Activated T-helper 1 cell treated with anti-CD3 and anti-CD28 coated beads, Interleukin-12 subunit alpha, Interleukin-12 subunit beta, Interleukin-2, Interleukin-4 antibody, amounts not matched to agents 30 ng/mL and 10 ng/mL and 1 ng/mL, durations not matched to agents 14 hours and 24 hours and 36 hours (primary cell): ENCODE measurements around the gene NXPH4. TPM values are rescaled to one million over a fixed set of nuclear protein-coding genes. Genes with fewer than 3 reads are reported as not detected.

Experiments used
- DNase-seq: peaks from one replicate; pipeline ENCODE4 v3.0.0; 2021; ENCODE audit warnings: low spot score
- H3K27ac Mint-ChIP-seq: one replicate; pipeline ENCODE4 v1.8.0; 2021; ENCODE audit warnings: mild to moderate bottlenecking, mixed read lengths
- H3K27me3 Mint-ChIP-seq: one replicate; pipeline ENCODE4 v1.8.0; 2022; ENCODE audit warnings: mild to moderate bottlenecking, moderate library complexity, mixed read lengths; ENCODE audit not compliant: insufficient read depth
- H3K36me3 Mint-ChIP-seq: one replicate; pipeline ENCODE4 v1.8.0; 2021; ENCODE audit warnings: low read depth, mixed read lengths
- H3K4me1 Mint-ChIP-seq: one replicate; pipeline ENCODE4 v1.8.0; 2021; ENCODE audit warnings: low read depth, mixed read lengths
- H3K4me3 Mint-ChIP-seq: one replicate; pipeline ENCODE4 v1.8.0; 2021; ENCODE audit warnings: mild to moderate bottlenecking, moderate library complexity, mixed read lengths
- H3K9me3 Mint-ChIP-seq: one replicate; pipeline ENCODE4 v1.8.0; 2021; ENCODE audit warnings: mixed read lengths
- intact Hi-C: fragments of 100-400 bp; cut with micrococcal nuclease; formaldehyde crosslinking; loops from one replicate; pipeline ENCODE4 v1.15.1; 2024
- total RNA-seq: library from RNA; stranded (reverse); gene quantifications from 2 replicates; pipeline ENCODE4 v1.2.3, GENCODE V29; 2022

NXPH4 gene
- 0.36 and 0.49 TPM in 2 replicates for total RNA-seq

- intact Hi-C loops: no loop called here
- Mint-ChIP-seq H3K9me3 (no peaks in the 10 kb centered on the region), H3K4me3 (peak within 1 kb of the TSS; percentile 83), H3K4me1 (peaks cover 37% of the 10 kb centered on the region), H3K36me3 (peaks cover 5% of the 10 kb centered on the region), H3K27me3 (peaks cover 66% of the 10 kb centered on the region), H3K27ac (peak within 1 kb of the TSS; percentile 10)
- DNase-seq: peak; percentile 47
These were observed at the start of gene NXPH4 for GRCh38 chr12:57216014-57216911. Gene NXPH4 (plus strand): TSS chr12:57216794. CDS start chr12:57216970, 176 bp downstream.

GRCh38 chr12:57166971-57167371 lies 49.6 kb upstream of the NXPH4 start:
- Mint-ChIP-seq H3K4me3 (no peak overlapping the region), H3K4me1 (peaks cover 13% of the 10 kb centered on the region), H3K9me3 (no peaks in the 10 kb centered on the region), H3K36me3 (no peaks in the 10 kb centered on the region), H3K27ac (peak overlapping the region; percentile 27), H3K27me3 (peaks cover 5% of the 10 kb centered on the region)
- intact Hi-C loops: no loop called here
- no peak for DNase-seq

- Mint-ChIP-seq H3K4me1 (peaks cover 13% of the 10 kb centered on the region), H3K9me3 (no peaks in the 10 kb centered on the region), H3K4me3 (no peak overlapping the region), H3K36me3 (no peaks in the 10 kb centered on the region), H3K27ac (no peak overlapping the region), H3K27me3 (peaks cover 6% of the 10 kb centered on the region)
- intact Hi-C loops: no loop called here
- no peak for DNase-seq
These were observed 48.5 kb upstream of the NXPH4 start for GRCh38 chr12:57168058-57168457.

- H3K27me3 Mint-ChIP-seq: peaks cover 6% of the 10 kb centered on the region
- intact Hi-C loops: no loop called here
- H3K36me3 Mint-ChIP-seq: no peaks in the 10 kb centered on the region
- H3K4me1 Mint-ChIP-seq: peaks cover 13% of the 10 kb centered on the region
- H3K9me3 Mint-ChIP-seq: no peaks in the 10 kb centered on the region
- no peak overlapping the region for H3K27ac Mint-ChIP-seq
- DNase-seq: no peak
- no peak overlapping the region for H3K4me3 Mint-ChIP-seq
These were observed 47.4 kb upstream of the NXPH4 start for GRCh38 chr12:57169046-57169795.

- no peak for DNase-seq
- Mint-ChIP-seq H3K4me1 (peaks cover 13% of the 10 kb centered on the region), H3K4me3 (no peak overlapping the region), H3K36me3 (no peaks in the 10 kb centered on the region), H3K27ac (no peak overlapping the region), H3K9me3 (no peaks in the 10 kb centered on the region), H3K27me3 (peaks cover 6% of the 10 kb centered on the region)
- intact Hi-C loops: no loop called here
These were observed 46.6 kb upstream of the NXPH4 start for GRCh38 chr12:57169969-57170368.

GRCh38 chr12:57170408-57170807 lies 46.2 kb upstream of the NXPH4 start:
- H3K4me3 Mint-ChIP-seq: no peak overlapping the region
- H3K27ac Mint-ChIP-seq: no peak overlapping the region
- no peaks in the 10 kb centered on the region for H3K9me3 Mint-ChIP-seq
- intact Hi-C loops: no loop called here
- DNase-seq: no peak
- peaks cover 6% of the 10 kb centered on the region for H3K27me3 Mint-ChIP-seq
- no peaks in the 10 kb centered on the region for H3K36me3 Mint-ChIP-seq
- H3K4me1 Mint-ChIP-seq: peaks cover 13% of the 10 kb centered on the region

- no peak for DNase-seq
- H3K36me3 Mint-ChIP-seq: no peaks in the 10 kb centered on the region
- no peaks in the 10 kb centered on the region for H3K9me3 Mint-ChIP-seq
- H3K27ac Mint-ChIP-seq: no peak overlapping the region
- intact Hi-C loops: no loop called here
- peaks cover 13% of the 10 kb centered on the region for H3K4me1 Mint-ChIP-seq
- no peak overlapping the region for H3K4me3 Mint-ChIP-seq
- peaks cover 6% of the 10 kb centered on the region for H3K27me3 Mint-ChIP-seq
These were observed 45.7 kb upstream of the NXPH4 start for GRCh38 chr12:57170927-57171326.

- H3K9me3 Mint-ChIP-seq: no peaks in the 10 kb centered on the region
- intact Hi-C loops: loop anchor here (2.0 kb wide), 1 partner anchor 47 kb away; no protein-coding TSS in a partner anchor
- no peak for DNase-seq
- H3K4me1 Mint-ChIP-seq: peaks cover 9% of the 10 kb centered on the region
- H3K4me3 Mint-ChIP-seq: no peak overlapping the region
- H3K36me3 Mint-ChIP-seq: no peaks in the 10 kb centered on the region
- H3K27ac Mint-ChIP-seq: no peak overlapping the region
- H3K27me3 Mint-ChIP-seq: peaks cover 6% of the 10 kb centered on the region
These were observed 44.9 kb upstream of the NXPH4 start for GRCh38 chr12:57171668-57172067.

- no peaks in the 10 kb centered on the region for H3K36me3 Mint-ChIP-seq
- H3K27ac Mint-ChIP-seq: peak overlapping the region; percentile 26
- no peaks in the 10 kb centered on the region for H3K9me3 Mint-ChIP-seq
- no peak for DNase-seq
- H3K4me1 Mint-ChIP-seq: no peaks in the 10 kb centered on the region
- H3K4me3 Mint-ChIP-seq: no peak overlapping the region
- H3K27me3 Mint-ChIP-seq: peaks cover 6% of the 10 kb centered on the region
- intact Hi-C loops: loop anchor here (2.0 kb wide), 1 partner anchor 48 kb away; no protein-coding TSS in a partner anchor
These were observed 43.5 kb upstream of the NXPH4 start for GRCh38 chr12:57173089-57173488.

- intact Hi-C loops: loop anchor here (2.0 kb wide), 1 partner anchor 49 kb away; no protein-coding TSS in a partner anchor
- Mint-ChIP-seq H3K4me3 (no peak overlapping the region), H3K4me1 (no peaks in the 10 kb centered on the region), H3K27ac (no peak overlapping the region), H3K9me3 (no peaks in the 10 kb centered on the region), H3K27me3 (peaks cover 8% of the 10 kb centered on the region), H3K36me3 (no peaks in the 10 kb centered on the region)
- DNase-seq: no peak
These were observed 42.9 kb upstream of the NXPH4 start for GRCh38 chr12:57173683-57174082.

GRCh38 chr12:57175428-57176138 lies 41.0 kb upstream of the NXPH4 start:
- H3K27me3 Mint-ChIP-seq: peaks cover 4% of the 10 kb centered on the region

GRCh38 chr12:57176139-57176477 lies 40.5 kb upstream of the NXPH4 start:
- H3K27ac Mint-ChIP-seq: no peak overlapping the region
- intact Hi-C loops: no loop called here
- H3K36me3 Mint-ChIP-seq: no peaks in the 10 kb centered on the region
- DNase-seq: no peak
- no peak overlapping the region for H3K4me3 Mint-ChIP-seq
- no peaks in the 10 kb centered on the region for H3K4me1 Mint-ChIP-seq
- H3K27me3 Mint-ChIP-seq: peaks cover 3% of the 10 kb centered on the region
- H3K9me3 Mint-ChIP-seq: no peaks in the 10 kb centered on the region

More at GRCh38 chr12:57175428-57176138, 41.0 kb upstream of the NXPH4 start:
- Mint-ChIP-seq H3K4me1 (no peaks in the 10 kb centered on the region), H3K9me3 (no peaks in the 10 kb centered on the region), H3K27ac (no peak overlapping the region), H3K4me3 (no peak overlapping the region), H3K36me3 (no peaks in the 10 kb centered on the region)
- peak; percentile 14 for DNase-seq
- intact Hi-C loops: no loop called here
